IMR-90 (cell line): ENCODE data around the gene WNT7A. TPM values are rescaled to one million over a fixed set of nuclear protein-coding genes. Genes with fewer than 3 reads are reported as not detected.

Source experiments
- ATAC-seq: fragments of 200-7000 bp; cut with Tn5 transposase; 2 replicates; pipeline ENCODE4 v1.9.1; 2020; ENCODE audit warnings: low read depth, mild to moderate bottlenecking, moderate library complexity
- BruUV-seq: library from RNA; stranded (reverse); fragments of 400-500 nt; replicated peaks from 2 replicates; lab custom pipeline; 2021; lab: Mats Ljungman, UMichigan
- CTCF ChIA-PET: fragments of 300-600 bp; formaldehyde crosslinking; extraction: SDS; loops from one replicate; lab custom pipeline; 2021; ENCODE audit warnings: antibody characterized with exemption; lab: Yijun Ruan, JAX
- POLR2A ChIA-PET: fragments of 300-600 bp; sonication (Branson Sonifier 250); formaldehyde crosslinking; loops from one replicate; lab custom pipeline; 2022; ENCODE audit warnings: antibody characterized with exemption; ENCODE audit not compliant: unreplicated experiment; lab: Charles Lee
- DNase-seq: peaks from one replicate; pipeline ENCODE4 v3.0.0; 2013
- H2AFZ ChIP-seq: replicated peaks from 2 replicates; pipeline ENCODE3; 2013; ENCODE audit warnings: low read length, mild to moderate bottlenecking; ENCODE audit not compliant: poor library complexity
- H2AK5ac ChIP-seq: 2 replicates; pipeline ENCODE4 v1.6.1; 2013; ENCODE audit warnings: low read depth, low read length, inconsistent platforms
- H2AK9ac ChIP-seq: replicated peaks from 2 replicates; pipeline ENCODE3; 2013; ENCODE audit warnings: mild to moderate bottlenecking, low read depth, low read length, moderate library complexity; ENCODE audit not compliant: poor library complexity
- H2BK120ac ChIP-seq: 2 replicates; pipeline ENCODE4 v1.6.1; 2013; ENCODE audit warnings: low read depth, low read length, inconsistent platforms
- H2BK15ac ChIP-seq: 3 replicates; pipeline ENCODE4 v1.6.1; 2013; ENCODE audit warnings: low read depth, low read length, inconsistent platforms
- H2BK20ac ChIP-seq: 2 replicates; pipeline ENCODE4 v1.6.1; 2013; ENCODE audit warnings: low read depth, mild to moderate bottlenecking, inconsistent platforms, low read length, moderate library complexity
- H2BK5ac ChIP-seq: 2 replicates; pipeline ENCODE4 v1.6.1; 2013; ENCODE audit warnings: mild to moderate bottlenecking, low read depth, low read length, inconsistent platforms; ENCODE audit not compliant: poor library complexity, severe bottlenecking
- H3K14ac ChIP-seq: replicated peaks from 2 replicates; pipeline ENCODE4 v1.6.1; 2013; ENCODE audit warnings: low read depth, low read length, inconsistent platforms
- H3K18ac ChIP-seq: 2 replicates; pipeline ENCODE4 v1.6.1; 2013; ENCODE audit warnings: low read depth, low read length, control low read depth
- H3K23ac ChIP-seq: 2 replicates; pipeline ENCODE4 v1.6.1; 2013; ENCODE audit warnings: low read depth, low read length, inconsistent platforms
- H3K27ac ChIP-seq: 2 replicates; pipeline ENCODE4 v1.5.1; 2013; ENCODE audit warnings: mild to moderate bottlenecking, control low read depth, low read length; ENCODE audit not compliant: insufficient read depth
- H3K27me3 ChIP-seq: 2 replicates; pipeline ENCODE4 v1.6.1; 2013; ENCODE audit warnings: low read length; ENCODE audit not compliant: control insufficient read depth, insufficient read depth
- H3K36me3 ChIP-seq: 2 replicates; pipeline ENCODE4 v1.6.1; 2013; ENCODE audit warnings: low read length, mixed read lengths; ENCODE audit not compliant: control insufficient read depth, insufficient read depth
- H3K4ac ChIP-seq: 2 replicates; pipeline ENCODE4 v1.6.1; 2013; ENCODE audit warnings: low read depth, low read length, inconsistent platforms
- H3K4me1 ChIP-seq: 2 replicates; pipeline ENCODE4 v1.6.1; 2013; ENCODE audit warnings: low read length, mixed read lengths; ENCODE audit not compliant: control insufficient read depth, insufficient read depth
- H3K4me2 ChIP-seq: 2 replicates; pipeline ENCODE4 v1.6.1; 2013; ENCODE audit warnings: low read depth, mild to moderate bottlenecking, control low read depth, low read length, moderate library complexity
- H3K4me3 ChIP-seq: 2 replicates; pipeline ENCODE4 v1.5.1; 2013; ENCODE audit warnings: low read depth, mild to moderate bottlenecking, control low read depth, low read length, moderate library complexity; ENCODE audit not compliant: insufficient read depth
- H3K56ac ChIP-seq: 2 replicates; pipeline ENCODE4 v1.6.1; 2013; ENCODE audit warnings: low read length, inconsistent platforms; ENCODE audit not compliant: insufficient read depth; ENCODE audit errors: extremely low read depth
- H3K79me1 ChIP-seq, 2 experiments: 2 replicates each; pipeline ENCODE4 v1.6.1; 2013; ENCODE audit warnings: low read length in 2 of 2, inconsistent platforms in 1 of 2, low read depth in 1 of 2
- H3K9ac ChIP-seq: 2 replicates; pipeline ENCODE4 v1.6.1; 2013; ENCODE audit warnings: low read depth, low read length, control low read depth
- H3K9me1 ChIP-seq: 2 replicates; pipeline ENCODE4 v1.6.1; 2013; ENCODE audit warnings: low read length, inconsistent platforms; ENCODE audit not compliant: insufficient read depth
- H3K9me3 ChIP-seq: 2 replicates; pipeline ENCODE4 v1.6.1; 2013; ENCODE audit warnings: low read length; ENCODE audit not compliant: control insufficient read depth, insufficient read depth
- H4K20me1 ChIP-seq: 2 replicates; pipeline ENCODE4 v1.6.1; 2013; ENCODE audit warnings: low read length, inconsistent platforms; ENCODE audit not compliant: insufficient read depth
- H4K5ac ChIP-seq: 2 replicates; pipeline ENCODE4 v1.6.1; 2013; ENCODE audit warnings: mild to moderate bottlenecking, low read depth, low read length, control low read depth
- H4K8ac ChIP-seq, 2 experiments: 2 replicates each; pipeline ENCODE4 v1.6.1; 2013; ENCODE audit warnings: low read depth in 2 of 2, low read length in 2 of 2, control low read depth in 1 of 2, inconsistent platforms in 1 of 2
- H4K91ac ChIP-seq: 2 replicates; pipeline ENCODE4 v1.6.1; 2013; ENCODE audit warnings: low read depth, low read length, inconsistent platforms; ENCODE audit not compliant: insufficient read depth
- BHLHE40 ChIP-seq: fragments of 150-350 bp; IDR thresholded peaks from 2 replicates; pipeline ENCODE4 v1.6.1; 2016; ENCODE audit warnings: mild to moderate bottlenecking, low read depth, low read length
- CEBPB ChIP-seq: IDR thresholded peaks from 2 replicates; pipeline ENCODE4 v1.6.1; 2012; ENCODE audit warnings: low read depth, low read length, improper control_type of control experiment
- CHD1 ChIP-seq: IDR thresholded peaks from 2 replicates; pipeline ENCODE4 v1.6.1; 2012; ENCODE audit warnings: low read depth, low read length, improper control_type of control experiment
- ELK1 ChIP-seq: fragments of 150-350 bp; IDR thresholded peaks from 2 replicates; pipeline ENCODE4 v1.6.1; 2016; ENCODE audit warnings: low read depth, mild to moderate bottlenecking, low read length, moderate library complexity, borderline replicate concordance
- FOS ChIP-seq: fragments of 150-350 bp; IDR thresholded peaks from 2 replicates; pipeline ENCODE4 v1.6.1; 2016; ENCODE audit warnings: low read depth, low read length
- MXI1 ChIP-seq: IDR thresholded peaks from 2 replicates; pipeline ENCODE4 v1.6.1; 2012; ENCODE audit warnings: low read depth, mild to moderate bottlenecking, low read length, moderate library complexity, borderline replicate concordance
- POLR2A ChIP-seq: IDR thresholded peaks from 2 replicates; pipeline ENCODE4 v1.6.1; 2012; ENCODE audit warnings: mild to moderate bottlenecking, low read depth, low read length
- RAD21 ChIP-seq: IDR thresholded peaks from 2 replicates; pipeline ENCODE4 v1.6.1; 2012; ENCODE audit warnings: low read length, improper control_type of control experiment
- RCOR1 ChIP-seq: IDR thresholded peaks from 2 replicates; pipeline ENCODE4 v1.6.1; 2012; ENCODE audit warnings: mild to moderate bottlenecking, low read length, improper control_type of control experiment; ENCODE audit not compliant: insufficient replicate concordance
- SMC3 ChIP-seq: fragments of 150-350 bp; IDR thresholded peaks from 2 replicates; pipeline ENCODE4 v1.6.1; 2016; ENCODE audit warnings: low read depth, mild to moderate bottlenecking, antibody characterized with exemption, low read length, moderate library complexity
- WGBS, 2 experiments: methylation state at CpG; one replicate each; pipeline versions ENCODE4 v1.1.5 to v1.1.7; 2013; ENCODE audit warnings: missing lambda C conversion rate in 2 of 2; ENCODE audit not compliant: insufficient read length in 1 of 2; ENCODE audit errors: extremely low coverage in 2 of 2; 5-methylcytosine and 5-hydroxymethylcytosine counted together
- dilution Hi-C: fragments of 300-500 bp; cut with HindIII; formaldehyde crosslinking; loops from one replicate; pipeline ENCODE4 v1.14.3; 2018; ENCODE audit warnings: low sequenced_read_pairs; ENCODE audit not compliant: unreplicated experiment
- in situ Hi-C: fragments of 300-500 bp; cut with MboI; formaldehyde crosslinking; loops from 3 replicates; pipeline ENCODE4 v1.14.3; 2019; ENCODE audit warnings: low sequenced_read_pairs, inconsistent platforms, mixed read lengths
- intact Hi-C: fragments of 100-400 bp; cut with micrococcal nuclease; formaldehyde crosslinking; loops from 2 replicates; pipeline ENCODE4 v1.10.0; 2022
- polyA plus RNA-seq, 3 experiments: library from polyadenylated mRNA; depleted of rRNA; stranded (reverse); fragments of >200 nt; gene quantifications; 2 replicates each; pipeline ENCODE4 v1.2.3, GENCODE V29; 2012; ENCODE audit warnings: low replicate concordance in 1 of 3
- total RNA-seq: library from RNA; depleted of rRNA; stranded (reverse); fragments of >200 nt; gene quantifications from 2 replicates; pipeline ENCODE4 v1.2.3, GENCODE V29; 2012
- TF ChIP-seq, protein P1 (sequence below): conservative IDR thresholded peaks from 2 replicates; pipeline ENCODE4 v1.5.1; 2012; ENCODE audit warnings: mild to moderate bottlenecking, low read depth, low read length, improper control_type of control experiment

Gene WNT7A
- total and polyA plus RNA-seq, 2 of the 4 experiments (the other 2 are of a cell fraction), result not detected

GRCh38 chr3:13865581-13865980, 14.3 kb downstream of the WNT7A start:
- Histone ChIP-seq H3K18ac (no peak overlapping the region), H2AK9ac (no peak overlapping the region), H3K27ac (no peak overlapping the region), H3K4me1 (no peaks in the 10 kb centered on the region), H3K9me1 (no peaks in the 10 kb centered on the region), H3K4me2 (no peak overlapping the region), H3K9ac (no peak overlapping the region), H3K9me3 (no peaks in the 10 kb centered on the region), H3K27me3 (no peaks in the 10 kb centered on the region; the same call in 1 of the 2 replicates), H3K4ac (no peak overlapping the region), H2BK15ac (no peak overlapping the region), H4K91ac (no peak overlapping the region), H2BK20ac (no peak overlapping the region), H2BK5ac (no peak overlapping the region), H3K36me3 (no peaks in the 10 kb centered on the region), H3K23ac (no peak overlapping the region), H2BK120ac (no peak overlapping the region), H3K4me3 (no peak overlapping the region), H4K8ac (no peak overlapping the region), H3K79me1 (no peaks in the 10 kb centered on the region), H4K5ac (no peak overlapping the region), H2AFZ (no peak overlapping the region), H4K20me1 (no peaks in the 10 kb centered on the region), H3K56ac (no peak overlapping the region), H2AK5ac (no peak overlapping the region), H3K14ac (no peak overlapping the region)
- intact Hi-C loops, result no loop called here
- CTCF ChIA-PET, result no interaction called here
- ATAC-seq, result no peak
- DNase-seq, result no peak
- TF ChIP-seq CHD1, result no peak
- TF ChIP-seq BHLHE40, result no peak
- TF ChIP-seq POLR2A, result no peak
- no peak for TF ChIP-seq MXI1
- TF ChIP-seq SMC3, result no peak
- no peak for TF ChIP-seq FOS
- TF ChIP-seq, protein P1, sequence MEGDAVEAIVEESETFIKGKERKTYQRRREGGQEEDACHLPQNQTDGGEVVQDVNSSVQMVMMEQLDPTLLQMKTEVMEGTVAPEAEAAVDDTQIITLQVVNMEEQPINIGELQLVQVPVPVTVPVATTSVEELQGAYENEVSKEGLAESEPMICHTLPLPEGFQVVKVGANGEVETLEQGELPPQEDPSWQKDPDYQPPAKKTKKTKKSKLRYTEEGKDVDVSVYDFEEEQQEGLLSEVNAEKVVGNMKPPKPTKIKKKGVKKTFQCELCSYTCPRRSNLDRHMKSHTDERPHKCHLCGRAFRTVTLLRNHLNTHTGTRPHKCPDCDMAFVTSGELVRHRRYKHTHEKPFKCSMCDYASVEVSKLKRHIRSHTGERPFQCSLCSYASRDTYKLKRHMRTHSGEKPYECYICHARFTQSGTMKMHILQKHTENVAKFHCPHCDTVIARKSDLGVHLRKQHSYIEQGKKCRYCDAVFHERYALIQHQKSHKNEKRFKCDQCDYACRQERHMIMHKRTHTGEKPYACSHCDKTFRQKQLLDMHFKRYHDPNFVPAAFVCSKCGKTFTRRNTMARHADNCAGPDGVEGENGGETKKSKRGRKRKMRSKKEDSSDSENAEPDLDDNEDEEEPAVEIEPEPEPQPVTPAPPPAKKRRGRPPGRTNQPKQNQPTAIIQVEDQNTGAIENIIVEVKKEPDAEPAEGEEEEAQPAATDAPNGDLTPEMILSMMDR, result no peak
- no peak for TF ChIP-seq RAD21
- no peak for TF ChIP-seq ELK1
- no peak for TF ChIP-seq CEBPB
- no peak for TF ChIP-seq RCOR1
- WGBS, 2 experiments, result 40% methylated on average over 4 of the region's 7 CpGs; no CpG with 5 or more reads in 1 of the 2 experiments
- POLR2A ChIA-PET, result no interaction called here
- dilution Hi-C loops, result no loop called here
- BruUV-seq, result no TSS peak
- in situ Hi-C loops, result no loop called here
